Head of caudate nucleus (tissue), 42 donors: Measurements from ENCODE around the gene GPC6.

Experiments
- DNase-seq, 42 donors: peaks; one replicate each; pipeline versions ENCODE4 v3.0.0 to v3.0.0-alpha.2; 2020 to 2021; ENCODE audit warnings: mixed read lengths in 7 of 42
- intact Hi-C: fragments of 100-400 bp; cut with DNase I; formaldehyde crosslinking; loops from one replicate; pipeline ENCODE4 v1.15.0; 2022

The GPC6 gene

GRCh38 chr13:94317063-94317491, 1090.5 kb downstream of the GPC6 start:
- intact Hi-C loops = no loop called here

DNA sequence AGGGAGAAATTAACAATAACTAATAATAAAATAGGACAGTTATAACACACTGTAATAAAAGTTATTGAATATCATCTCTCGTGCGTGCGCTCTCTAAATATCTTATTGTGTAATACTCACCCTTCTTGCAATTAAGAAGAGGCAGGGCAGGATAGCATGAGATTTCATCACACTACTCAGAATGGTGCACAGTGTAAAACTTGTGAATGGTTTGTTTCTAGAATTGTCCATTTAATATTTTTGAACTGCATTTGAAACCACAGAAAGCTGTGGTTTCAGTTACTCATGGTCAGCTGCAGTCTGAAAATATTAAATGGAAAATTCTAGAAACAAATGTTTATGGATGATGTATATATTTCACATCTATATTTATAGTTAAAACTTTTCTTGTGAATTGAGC, 1091.8 kb downstream of the GPC6 start:
- no peak for DNase-seq
- intact Hi-C loops = no loop called here

More at GRCh38 chr13:94317063-94317491, 1090.5 kb downstream of the GPC6 start:
- DNase-seq = peak in 1 of 42 donors; percentile 14

DNA sequence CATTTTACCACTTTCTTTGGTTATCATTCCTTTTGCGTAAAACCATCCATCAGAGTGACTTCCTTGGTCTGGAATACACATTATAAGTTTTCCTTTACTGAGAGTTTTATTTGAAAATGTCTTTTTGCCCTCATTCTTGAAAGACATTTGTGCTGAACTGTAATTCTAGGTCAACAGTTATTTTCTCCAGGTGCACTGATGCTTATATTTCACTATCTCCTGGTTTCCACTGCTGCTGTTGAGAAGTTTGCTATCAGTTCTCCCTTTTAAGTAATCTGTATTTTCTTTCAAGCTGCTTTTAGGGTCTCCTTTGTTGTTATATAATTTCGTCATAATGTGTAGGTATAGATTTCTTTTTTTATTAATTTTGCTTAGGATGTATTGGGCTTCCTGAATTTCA, 1092.9 kb downstream of the GPC6 start:
- intact Hi-C loops = no loop called here
- no peak for DNase-seq

DNA sequence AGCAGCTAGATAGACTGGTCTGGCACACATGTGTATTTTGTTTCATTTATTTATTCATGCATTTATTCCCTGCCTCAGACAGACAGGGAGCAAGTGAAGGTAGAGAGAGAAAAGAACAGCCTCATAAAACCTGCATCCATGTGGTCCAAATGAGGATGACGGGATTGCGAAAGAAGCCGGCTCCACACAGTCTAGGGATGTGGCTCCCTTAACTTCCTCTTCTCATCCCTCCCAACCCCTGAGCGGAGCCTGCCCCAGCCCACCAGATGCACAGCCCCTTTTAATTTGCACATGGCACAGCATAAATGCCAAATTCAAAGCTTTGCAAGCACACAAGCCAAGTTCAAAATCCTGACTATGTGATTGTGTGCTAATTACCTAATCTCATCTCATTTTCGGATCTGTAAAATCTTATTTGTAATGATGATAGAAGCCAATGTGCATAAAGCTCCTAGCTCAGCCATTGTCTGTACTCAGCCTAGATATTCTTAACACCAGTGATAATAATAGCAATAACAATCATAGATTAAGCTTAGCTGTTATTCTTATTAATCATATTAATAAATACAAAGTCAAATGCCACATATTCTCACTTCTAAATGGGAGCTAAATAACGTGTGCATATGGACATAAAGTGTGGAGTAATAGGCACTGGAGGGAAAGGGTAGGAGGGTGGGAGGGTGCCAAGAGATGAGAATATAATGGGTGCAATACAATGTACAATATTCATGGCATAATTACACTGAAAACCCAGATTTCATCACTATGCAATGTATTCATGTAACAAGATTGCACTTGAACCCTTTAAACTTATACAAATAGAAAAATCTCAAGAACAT, 1096.5 kb downstream of the GPC6 start:
- no peak for DNase-seq
- intact Hi-C loops = no loop called here

DNA sequence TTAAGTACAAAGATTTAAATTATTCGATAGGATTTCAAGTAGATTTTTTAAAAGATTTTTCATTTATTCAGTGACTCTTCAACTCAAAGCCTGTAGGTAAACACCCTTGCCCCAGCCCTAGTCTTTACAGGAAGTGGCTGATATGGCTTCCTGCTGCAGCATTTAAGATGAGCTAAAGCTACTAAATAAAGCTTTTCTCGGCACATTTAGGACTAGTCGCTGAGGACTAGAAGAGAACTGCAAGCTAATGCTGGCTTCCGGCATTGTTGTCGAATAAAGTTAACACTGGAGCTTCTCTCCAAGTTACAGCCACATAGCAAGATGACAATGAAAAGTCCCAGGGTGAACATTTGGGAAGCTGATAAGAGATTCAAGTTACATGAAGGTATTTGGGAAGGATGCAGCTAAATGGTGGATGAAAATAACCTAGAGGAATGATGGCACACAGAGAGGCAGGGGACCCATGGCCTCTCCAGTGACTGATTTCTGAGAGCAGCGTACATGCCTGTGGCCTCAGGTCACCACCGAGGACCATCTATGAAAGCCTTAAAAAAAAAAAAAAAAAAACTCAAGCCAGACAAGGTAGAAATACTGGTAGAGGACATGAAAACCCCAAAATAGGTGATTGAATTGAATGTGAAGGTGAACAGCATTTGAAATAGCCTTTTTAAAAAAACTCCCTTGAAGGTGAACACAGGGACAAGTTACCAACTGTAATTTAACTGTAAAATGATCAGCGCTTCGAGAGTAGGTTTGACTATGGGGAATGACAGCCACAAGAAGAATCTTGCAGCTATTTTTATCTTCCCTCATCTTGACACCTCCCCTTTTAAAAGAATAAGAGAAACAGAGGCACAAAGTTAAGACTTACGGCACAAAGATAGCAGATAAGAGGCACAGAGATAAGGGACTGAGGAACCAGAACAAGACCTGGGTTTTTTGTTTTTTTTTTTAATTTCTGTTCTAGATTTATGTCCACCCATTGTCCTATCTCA, 1097.5 kb downstream of the GPC6 start:
- DNase-seq = no peak
- intact Hi-C loops = no loop called here

DNA sequence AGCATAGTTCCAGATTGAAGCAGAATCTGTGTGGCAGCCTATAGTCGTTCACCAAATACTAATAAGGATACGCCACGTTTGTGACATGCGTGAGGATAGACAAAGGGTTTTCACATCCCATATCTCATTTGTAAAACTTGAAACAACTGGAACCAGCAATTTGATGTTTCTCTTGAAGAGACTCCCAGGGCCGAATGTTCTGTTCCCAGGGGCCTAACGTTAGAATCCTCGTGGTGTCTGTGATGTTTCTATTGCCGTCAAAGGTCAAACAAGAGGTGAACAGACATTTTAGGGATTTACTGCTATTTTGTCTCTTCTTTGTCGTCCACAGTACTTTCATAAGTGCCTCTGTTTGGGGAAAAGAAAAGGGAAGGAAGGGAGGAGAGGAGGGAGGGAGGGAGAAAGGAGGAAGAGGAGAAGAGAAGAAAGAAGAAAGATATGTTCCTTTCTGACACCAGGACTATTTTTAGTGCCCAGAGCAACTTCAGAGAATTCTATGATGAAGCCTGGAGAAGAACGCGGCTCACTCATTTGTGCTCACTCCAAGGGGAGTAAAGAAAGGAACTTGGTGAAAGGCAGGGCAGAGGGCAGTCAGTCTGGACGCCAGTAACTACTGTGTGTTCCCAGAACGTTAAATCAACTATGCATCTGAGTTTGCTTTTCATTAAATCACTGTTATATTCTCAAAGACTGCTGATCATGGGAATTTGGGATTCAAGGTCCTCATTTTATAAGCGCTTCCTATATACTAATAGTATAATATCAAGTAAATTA, 1098.3 kb downstream of the GPC6 start:
- intact Hi-C loops = no loop called here
- DNase-seq = no peak

- no peak for DNase-seq
- intact Hi-C loops = no loop called here
These were observed 1099.0 kb downstream of the GPC6 start for GRCh38 chr13:94325650-94326049.

- intact Hi-C loops = no loop called here
- no peak for DNase-seq
These were observed 1100.7 kb downstream of the GPC6 start for GRCh38 chr13:94327318-94327717.

GRCh38 chr13:94328381-94329041, 1101.9 kb downstream of the GPC6 start:
- DNase-seq = no peak
- intact Hi-C loops = no loop called here

GRCh38 chr13:94329277-94329676, 1102.7 kb downstream of the GPC6 start:
- DNase-seq = no peak
- intact Hi-C loops = no loop called here

DNA sequence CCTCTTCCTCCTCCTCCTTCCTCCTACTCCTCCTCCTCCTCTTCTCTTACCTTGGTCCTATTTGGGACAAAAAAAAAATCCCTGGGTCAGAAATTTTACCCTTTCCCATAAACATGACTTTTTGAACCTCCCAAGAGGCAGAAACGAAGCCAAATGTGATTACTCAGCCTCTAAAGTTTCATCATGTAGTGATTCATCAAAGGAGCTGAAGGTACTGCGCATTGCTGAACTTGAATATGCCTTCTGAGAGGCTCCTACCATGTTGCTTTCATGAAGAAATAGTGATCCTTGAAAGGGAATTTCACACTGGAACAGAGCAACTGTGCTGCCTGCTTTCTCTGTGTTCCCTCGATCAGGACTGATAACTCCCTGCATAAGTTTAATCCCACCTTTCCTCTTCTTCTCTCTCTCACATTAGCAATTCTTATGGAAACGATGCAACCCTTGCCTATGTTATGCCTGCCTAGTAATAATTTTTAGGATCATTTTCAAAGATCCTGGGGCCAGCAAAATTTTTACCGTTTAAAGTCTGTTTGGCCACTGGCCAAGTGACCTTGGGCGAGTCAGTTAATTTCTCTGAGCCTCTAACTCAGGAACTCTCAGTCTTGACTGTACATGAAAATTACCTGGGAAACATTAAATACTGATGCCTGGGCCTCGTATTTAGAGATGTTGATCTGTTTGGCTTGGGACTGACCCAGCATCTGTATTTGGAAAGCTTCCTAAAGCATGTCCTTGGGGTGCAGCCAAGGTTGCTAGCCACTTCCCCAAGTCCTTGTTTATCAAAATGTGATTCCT, 1103.3 kb downstream of the GPC6 start:
- intact Hi-C loops = no loop called here
- DNase-seq = peak in 2 of 42 donors; percentile 13 to 47

DNA sequence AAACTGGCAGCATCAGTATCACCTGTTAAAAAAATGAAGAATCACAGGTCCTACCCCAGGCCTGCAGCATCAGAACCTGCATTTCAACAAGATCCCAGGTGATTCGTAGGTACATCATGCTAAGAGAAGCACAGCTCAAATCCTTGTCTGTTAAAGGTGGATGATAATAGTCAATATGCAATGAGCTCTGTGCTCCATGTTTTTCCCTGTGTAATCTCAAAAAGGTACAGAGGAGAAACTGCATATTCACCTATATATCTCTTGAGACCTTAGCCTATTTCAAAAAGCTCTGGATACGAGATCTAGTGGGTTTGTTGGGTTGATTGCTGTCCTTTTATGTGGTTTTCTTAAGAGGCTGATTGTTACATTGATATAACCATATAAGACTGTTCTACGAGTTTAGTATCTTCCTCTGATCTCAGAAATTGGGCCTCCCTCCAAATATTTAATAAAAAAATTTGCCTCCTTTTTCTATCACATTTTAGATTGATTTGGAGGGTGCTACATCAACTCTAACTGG, 1104.0 kb downstream of the GPC6 start:
- intact Hi-C loops = no loop called here
- DNase-seq = no peak

- no peak for DNase-seq
- intact Hi-C loops = no loop called here
These were observed 1104.7 kb downstream of the GPC6 start for GRCh38 chr13:94331281-94331680.

GRCh38 chr13:94332359-94333096, 1105.9 kb downstream of the GPC6 start:
- no peak for DNase-seq
- intact Hi-C loops = no loop called here

GRCh38 chr13:94333131-94333820, 1106.7 kb downstream of the GPC6 start:
- intact Hi-C loops = no loop called here
- DNase-seq = no peak

DNA sequence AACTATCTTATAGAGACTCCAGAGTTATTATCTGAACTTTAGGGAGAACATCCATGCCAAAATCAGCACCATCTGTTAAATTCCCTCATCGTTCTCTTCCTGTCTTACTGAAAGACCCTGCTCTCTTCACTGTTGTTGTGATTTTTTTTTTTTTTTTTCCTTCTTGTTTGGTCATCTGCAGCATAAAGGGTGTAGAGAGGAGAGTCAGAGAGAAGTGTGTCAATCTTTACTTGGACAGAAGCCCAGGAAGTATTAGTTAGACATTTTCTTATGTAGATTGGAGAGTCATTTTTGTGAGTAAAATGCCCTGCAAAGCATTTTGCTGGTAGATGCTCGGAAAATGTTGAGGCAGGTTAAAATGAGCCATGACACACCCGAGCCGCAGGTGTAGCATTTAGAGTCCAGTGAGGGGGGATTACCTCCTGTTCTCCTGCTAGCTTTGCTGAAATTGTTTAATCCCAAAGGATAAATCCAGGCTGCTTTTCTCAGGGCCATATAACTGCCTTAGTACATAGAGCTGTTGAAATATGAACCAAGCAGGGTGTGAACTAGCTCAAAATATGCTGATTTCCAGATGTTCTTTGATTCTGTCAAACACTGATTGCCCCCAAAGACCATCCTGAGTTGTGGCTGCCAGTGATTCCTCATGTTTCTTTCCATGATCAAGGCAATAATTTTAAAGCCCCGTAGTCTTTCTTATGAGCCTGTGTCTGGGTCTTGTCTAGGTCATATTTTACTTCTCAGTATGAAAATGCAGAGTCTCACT, 1109.3 kb downstream of the GPC6 start:
- intact Hi-C loops = no loop called here
- DNase-seq = no peak
